Astrocyte (in vitro differentiated cells and primary cell): Measurements from ENCODE around the gene CYP27A1.

ENCODE experiments used
- EZH2 ChIP-seq: IDR thresholded peaks from 2 replicates; pipeline ENCODE4 v1.6.1; 2012; ENCODE audit warnings: mild to moderate bottlenecking, low read length, inconsistent platforms; ENCODE audit not compliant: insufficient read depth
- TF ChIP-seq, protein P1 (sequence below): IDR thresholded peaks from 2 replicates; pipeline ENCODE4 v1.5.1; 2011; ENCODE audit warnings: low read depth, mild to moderate bottlenecking, inconsistent platforms, low read length, moderate library complexity; ENCODE audit not compliant: insufficient read depth

DNA sequence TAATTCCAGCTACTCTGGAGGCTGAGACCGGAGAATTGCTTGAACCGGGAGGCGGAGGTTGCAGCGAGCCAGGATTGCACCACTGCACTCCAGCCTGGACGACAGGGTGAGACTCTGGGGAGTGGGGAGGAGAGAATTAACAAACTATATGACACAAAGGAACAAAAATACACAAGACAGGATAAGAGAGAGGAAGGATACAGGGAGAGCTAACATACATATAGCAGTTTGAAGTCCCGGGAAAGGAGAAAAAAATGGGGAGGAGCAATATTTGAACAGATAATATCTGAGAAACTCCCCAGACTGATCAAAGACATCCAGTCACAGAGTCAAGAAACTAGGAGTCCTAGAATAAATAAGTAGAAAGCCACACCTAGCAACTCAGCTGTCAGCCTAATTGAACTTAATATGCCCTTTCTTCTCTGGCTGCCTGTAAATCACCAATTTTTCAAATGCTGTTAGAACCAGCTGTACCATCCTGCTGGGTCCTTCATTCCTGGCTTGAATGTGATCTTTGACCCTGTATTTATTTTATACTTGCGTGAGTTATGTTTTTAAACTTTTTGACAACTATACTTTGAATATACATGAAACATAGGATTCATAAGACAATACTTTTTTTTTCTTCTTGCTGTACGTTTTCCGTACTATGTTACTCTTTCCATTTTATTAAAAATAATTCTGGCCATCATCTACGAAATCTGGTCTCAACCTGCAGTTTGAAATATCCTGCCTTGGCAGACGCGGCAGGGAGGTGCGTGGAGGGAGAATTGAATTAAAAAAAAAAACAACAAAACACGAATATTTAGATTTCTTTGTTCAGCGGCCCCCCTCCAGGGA lies 876 bp upstream of the CYP27A1 start:
- TF ChIP-seq, protein P1, sequence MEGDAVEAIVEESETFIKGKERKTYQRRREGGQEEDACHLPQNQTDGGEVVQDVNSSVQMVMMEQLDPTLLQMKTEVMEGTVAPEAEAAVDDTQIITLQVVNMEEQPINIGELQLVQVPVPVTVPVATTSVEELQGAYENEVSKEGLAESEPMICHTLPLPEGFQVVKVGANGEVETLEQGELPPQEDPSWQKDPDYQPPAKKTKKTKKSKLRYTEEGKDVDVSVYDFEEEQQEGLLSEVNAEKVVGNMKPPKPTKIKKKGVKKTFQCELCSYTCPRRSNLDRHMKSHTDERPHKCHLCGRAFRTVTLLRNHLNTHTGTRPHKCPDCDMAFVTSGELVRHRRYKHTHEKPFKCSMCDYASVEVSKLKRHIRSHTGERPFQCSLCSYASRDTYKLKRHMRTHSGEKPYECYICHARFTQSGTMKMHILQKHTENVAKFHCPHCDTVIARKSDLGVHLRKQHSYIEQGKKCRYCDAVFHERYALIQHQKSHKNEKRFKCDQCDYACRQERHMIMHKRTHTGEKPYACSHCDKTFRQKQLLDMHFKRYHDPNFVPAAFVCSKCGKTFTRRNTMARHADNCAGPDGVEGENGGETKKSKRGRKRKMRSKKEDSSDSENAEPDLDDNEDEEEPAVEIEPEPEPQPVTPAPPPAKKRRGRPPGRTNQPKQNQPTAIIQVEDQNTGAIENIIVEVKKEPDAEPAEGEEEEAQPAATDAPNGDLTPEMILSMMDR: no peak
- TF ChIP-seq EZH2: no peak
